ENCODE results near the gene PRKN.
"Not testable (repeated sequence)": the region's sequence is repeated elsewhere in the genome, so short reads cannot be mapped to it uniquely, and the experiment has no call there.

Gene PRKN

GRCh38 chr6:161829291-161829729, 898.3 kb downstream of the PRKN start:
- Histone ChIP-seq H3K27ac (ENCODE audit: low read depth, low read length) (no peak overlapping the region), H3K4me3 (ENCODE audit: low read length) (no peak overlapping the region), H3K36me3 (ENCODE audit: insufficient read depth, low read length) (no peaks in the 10 kb centered on the region), H3K27me3 (ENCODE audit: insufficient read depth, low read length) (no peaks in the 10 kb centered on the region), H3K9ac (ENCODE audit: low read depth, low read length) (no peak overlapping the region), H3K9me3 (ENCODE audit: insufficient read depth, low read depth, low read length) (no peaks in the 10 kb centered on the region), H3K4me1 (ENCODE audit: insufficient read depth, low read length) (no peaks in the 10 kb centered on the region; the same call in 1 of the 2 replicates)
- 67% methylated on average over 9 of the region's 9 CpGs for WGBS

DNA sequence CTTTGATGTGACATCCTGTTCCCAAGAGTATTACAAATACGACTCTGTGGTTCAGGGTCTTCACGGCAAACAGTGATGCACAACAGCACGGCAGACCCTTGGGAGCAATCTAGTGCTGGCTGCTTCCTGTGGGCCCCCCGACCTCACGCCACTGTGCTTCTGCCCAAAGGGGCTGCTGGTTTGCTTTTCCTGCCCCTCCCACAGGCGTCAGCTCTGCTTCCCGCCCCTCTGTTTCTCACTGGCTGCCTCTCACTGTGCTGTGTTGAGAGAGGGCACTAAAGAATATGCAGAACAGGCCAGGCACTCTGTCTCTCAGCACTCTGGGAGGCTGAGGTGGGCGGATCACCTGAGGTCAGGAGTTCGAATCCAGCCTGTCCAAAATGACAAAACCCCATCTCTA, 899.2 kb downstream of the PRKN start:
- no peaks in the 10 kb centered on the region for H3K27me3 ChIP-seq (ENCODE audit: insufficient read depth, low read length)
- no peak overlapping the region for H3K9ac ChIP-seq (ENCODE audit: low read depth, low read length)
- H3K9me3 ChIP-seq (ENCODE audit: insufficient read depth, low read depth, low read length) = no peaks in the 10 kb centered on the region
- WGBS = 88% methylated on average over 9 of the region's 9 CpGs
- H3K36me3 ChIP-seq (ENCODE audit: insufficient read depth, low read length) = no peaks in the 10 kb centered on the region
- H3K4me3 ChIP-seq (ENCODE audit: low read length) = no peak overlapping the region
- H3K4me1 ChIP-seq (ENCODE audit: insufficient read depth, low read length) = no peaks in the 10 kb centered on the region; the same call in 1 of the 2 replicates
- no peak overlapping the region for H3K27ac ChIP-seq (ENCODE audit: low read depth, low read length)

DNA sequence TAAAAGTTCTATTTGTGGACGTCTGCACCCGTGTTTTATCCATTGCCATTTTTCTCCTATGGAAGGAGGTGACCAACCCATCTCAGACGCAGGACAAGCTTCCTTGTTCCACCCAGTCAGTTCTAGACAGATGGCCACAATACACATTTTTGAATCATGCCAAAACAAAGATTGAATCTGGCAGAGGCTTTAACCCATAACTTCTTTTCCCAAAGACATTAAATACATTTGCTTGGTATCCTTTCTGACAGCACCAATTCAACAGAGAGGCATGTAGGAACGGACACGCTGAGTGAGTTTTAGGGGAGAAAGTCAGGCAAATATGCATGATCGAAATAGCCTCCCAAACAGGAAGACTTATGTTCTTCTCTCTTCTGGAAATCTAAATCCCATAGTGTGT, 901.1 kb downstream of the PRKN start:
- 96% methylated on average over 6 of the region's 6 CpGs for WGBS
- H3K27ac ChIP-seq (ENCODE audit: low read depth, low read length) = no peak overlapping the region
- H3K4me1 ChIP-seq (ENCODE audit: insufficient read depth, low read length) = no peaks in the 10 kb centered on the region; the same call in 1 of the 2 replicates
- H3K9me3 ChIP-seq (ENCODE audit: insufficient read depth, low read depth, low read length) = no peaks in the 10 kb centered on the region
- no peaks in the 10 kb centered on the region for H3K36me3 ChIP-seq (ENCODE audit: insufficient read depth, low read length)
- H3K9ac ChIP-seq (ENCODE audit: low read depth, low read length) = no peak overlapping the region
- no peak overlapping the region for H3K4me3 ChIP-seq (ENCODE audit: low read length)
- H3K27me3 ChIP-seq (ENCODE audit: insufficient read depth, low read length) = no peaks in the 10 kb centered on the region

DNA sequence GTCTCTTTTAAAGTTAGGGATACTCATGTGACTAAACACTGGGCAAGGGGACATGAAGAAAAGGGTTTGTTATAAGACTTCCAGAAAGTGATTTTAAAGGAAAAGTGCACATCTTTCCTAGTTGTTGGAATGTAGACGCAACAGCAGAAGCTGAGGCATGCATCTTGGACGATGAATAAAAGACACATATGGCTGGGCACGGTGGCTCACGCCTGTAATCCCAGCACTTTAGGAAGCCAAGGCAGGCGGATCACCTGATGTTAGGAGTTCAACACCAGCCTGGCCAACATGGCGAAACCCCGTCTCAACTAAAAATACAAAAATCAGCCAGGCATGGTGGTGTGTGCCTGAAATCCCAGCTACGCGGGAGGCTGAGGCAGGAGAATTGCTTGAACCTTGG, 905.4 kb downstream of the PRKN start:
- H3K4me3 ChIP-seq (ENCODE audit: low read length); H3K4me1 ChIP-seq (ENCODE audit: insufficient read depth, low read length); H3K27me3 ChIP-seq (ENCODE audit: insufficient read depth, low read length); H3K36me3 ChIP-seq (ENCODE audit: insufficient read depth, low read length); H3K9ac ChIP-seq (ENCODE audit: low read depth, low read length); H3K9me3 ChIP-seq (ENCODE audit: insufficient read depth, low read depth, low read length); H3K27ac ChIP-seq (ENCODE audit: low read depth, low read length): not testable (repeated sequence)
- 93% methylated on average over 9 of the region's 9 CpGs for WGBS

- Histone ChIP-seq H3K4me1 (ENCODE audit: insufficient read depth, low read length) (peaks cover 6% of the 10 kb centered on the region; the same call in 1 of the 2 replicates), H3K4me3 (ENCODE audit: low read length) (no peak overlapping the region), H3K27me3 (ENCODE audit: insufficient read depth, low read length) (no peaks in the 10 kb centered on the region), H3K9ac (ENCODE audit: low read depth, low read length) (no peak overlapping the region), H3K36me3 (ENCODE audit: insufficient read depth, low read length) (no peaks in the 10 kb centered on the region), H3K9me3 (ENCODE audit: insufficient read depth, low read depth, low read length) (no peaks in the 10 kb centered on the region), H3K27ac (ENCODE audit: low read depth, low read length) (no peak overlapping the region)
- 97% methylated on average over 4 of the region's 4 CpGs for WGBS
These were observed 909.7 kb downstream of the PRKN start for GRCh38 chr6:161817881-161818280.

- Histone ChIP-seq H3K36me3 (ENCODE audit: insufficient read depth, low read length) (no peaks in the 10 kb centered on the region), H3K4me3 (ENCODE audit: low read length) (no peak overlapping the region), H3K27me3 (ENCODE audit: insufficient read depth, low read length) (no peaks in the 10 kb centered on the region), H3K9me3 (ENCODE audit: insufficient read depth, low read depth, low read length) (no peaks in the 10 kb centered on the region), H3K4me1 (ENCODE audit: insufficient read depth, low read length) (peaks cover 6% of the 10 kb centered on the region; the same call in 1 of the 2 replicates), H3K27ac (ENCODE audit: low read depth, low read length) (no peak overlapping the region), H3K9ac (ENCODE audit: low read depth, low read length) (no peak overlapping the region)
- 75% methylated on average over 4 of the region's 4 CpGs for WGBS
These were observed 911.6 kb downstream of the PRKN start for GRCh38 chr6:161815965-161816364.

GRCh38 chr6:161813156-161813555, 914.4 kb downstream of the PRKN start:
- Histone ChIP-seq H3K4me1 (ENCODE audit: insufficient read depth, low read length) (peaks cover 6% of the 10 kb centered on the region; the same call in 1 of the 2 replicates), H3K9me3 (ENCODE audit: insufficient read depth, low read depth, low read length) (no peaks in the 10 kb centered on the region), H3K27me3 (ENCODE audit: insufficient read depth, low read length) (no peaks in the 10 kb centered on the region), H3K9ac (ENCODE audit: low read depth, low read length) (no peak overlapping the region), H3K36me3 (ENCODE audit: insufficient read depth, low read length) (no peaks in the 10 kb centered on the region), H3K4me3 (ENCODE audit: low read length) (no peak overlapping the region), H3K27ac (ENCODE audit: low read depth, low read length) (no peak overlapping the region)
- 94% methylated on average over 8 of the region's 8 CpGs for WGBS

- Histone ChIP-seq H3K27ac (ENCODE audit: low read depth, low read length) (no peak overlapping the region), H3K4me3 (ENCODE audit: low read length) (no peak overlapping the region), H3K4me1 (ENCODE audit: insufficient read depth, low read length) (no peaks in the 10 kb centered on the region), H3K27me3 (ENCODE audit: insufficient read depth, low read length) (no peaks in the 10 kb centered on the region), H3K9me3 (ENCODE audit: insufficient read depth, low read depth, low read length) (no peaks in the 10 kb centered on the region), H3K9ac (ENCODE audit: low read depth, low read length) (no peak overlapping the region), H3K36me3 (ENCODE audit: insufficient read depth, low read length) (no peaks in the 10 kb centered on the region)
- WGBS = 92% methylated on average over 2 of the region's 2 CpGs
These were observed 917.6 kb downstream of the PRKN start for GRCh38 chr6:161809971-161810370.

- H3K27ac ChIP-seq (ENCODE audit: low read depth, low read length) = no peak overlapping the region
- no peak overlapping the region for H3K9ac ChIP-seq (ENCODE audit: low read depth, low read length)
- no peak overlapping the region for H3K4me3 ChIP-seq (ENCODE audit: low read length)
- H3K27me3 ChIP-seq (ENCODE audit: insufficient read depth, low read length) = no peaks in the 10 kb centered on the region
- WGBS = 100% methylated on average over 1 of the region's 1 CpG
- H3K36me3 ChIP-seq (ENCODE audit: insufficient read depth, low read length) = no peaks in the 10 kb centered on the region
- no peaks in the 10 kb centered on the region for H3K9me3 ChIP-seq (ENCODE audit: insufficient read depth, low read depth, low read length)
- H3K4me1 ChIP-seq (ENCODE audit: insufficient read depth, low read length) = no peaks in the 10 kb centered on the region
These were observed 922.7 kb downstream of the PRKN start for GRCh38 chr6:161804838-161805237.

DNA sequence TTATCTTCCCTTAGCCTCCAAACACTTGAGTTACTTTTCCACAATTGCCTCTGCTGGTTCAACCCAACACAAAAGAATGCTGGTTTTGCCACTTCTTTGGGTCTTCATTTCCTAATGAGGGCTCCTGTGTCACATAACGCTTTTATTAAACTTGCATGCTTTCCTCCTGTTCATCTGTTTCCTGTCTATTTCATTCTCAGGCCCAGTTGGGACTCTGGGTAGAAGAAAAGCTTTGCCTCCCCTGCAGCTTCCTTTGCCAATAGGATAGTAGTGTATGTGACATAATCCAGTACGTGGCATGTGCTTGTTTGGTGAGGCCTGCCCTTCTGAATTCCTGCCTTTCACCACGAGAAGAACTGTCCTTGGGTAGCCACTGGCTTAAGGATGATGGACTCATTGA, 924.4 kb downstream of the PRKN start:
- WGBS = 90% methylated on average over 3 of the region's 3 CpGs
- Histone ChIP-seq H3K4me1 (ENCODE audit: insufficient read depth, low read length) (no peaks in the 10 kb centered on the region), H3K9ac (ENCODE audit: low read depth, low read length) (no peak overlapping the region), H3K9me3 (ENCODE audit: insufficient read depth, low read depth, low read length) (no peaks in the 10 kb centered on the region), H3K27ac (ENCODE audit: low read depth, low read length) (no peak overlapping the region), H3K4me3 (ENCODE audit: low read length) (no peak overlapping the region), H3K27me3 (ENCODE audit: insufficient read depth, low read length) (no peaks in the 10 kb centered on the region), H3K36me3 (ENCODE audit: insufficient read depth, low read length) (no peaks in the 10 kb centered on the region)

- Histone ChIP-seq H3K27me3 (ENCODE audit: insufficient read depth, low read length) (no peaks in the 10 kb centered on the region), H3K36me3 (ENCODE audit: insufficient read depth, low read length) (no peaks in the 10 kb centered on the region), H3K9ac (ENCODE audit: low read depth, low read length) (no peak overlapping the region), H3K4me1 (ENCODE audit: insufficient read depth, low read length) (no peaks in the 10 kb centered on the region), H3K9me3 (ENCODE audit: insufficient read depth, low read depth, low read length) (no peaks in the 10 kb centered on the region), H3K27ac (ENCODE audit: low read depth, low read length) (no peak overlapping the region), H3K4me3 (ENCODE audit: low read length) (no peak overlapping the region)
- WGBS = 90% methylated on average over 8 of the region's 8 CpGs
These were observed 925.3 kb downstream of the PRKN start for GRCh38 chr6:161802231-161802630.

GRCh38 chr6:161798844-161799394, 928.6 kb downstream of the PRKN start:
- 77% methylated on average over 7 of the region's 7 CpGs for WGBS

More at GRCh38 chr6:161798844-161799394, 928.6 kb downstream of the PRKN start:
- H3K4me1 ChIP-seq (ENCODE audit: insufficient read depth, low read length) = no peaks in the 10 kb centered on the region
- no peaks in the 10 kb centered on the region for H3K36me3 ChIP-seq (ENCODE audit: insufficient read depth, low read length)
- H3K27ac ChIP-seq (ENCODE audit: low read depth, low read length) = no peak overlapping the region
- H3K9me3 ChIP-seq (ENCODE audit: insufficient read depth, low read depth, low read length) = no peaks in the 10 kb centered on the region
- H3K4me3 ChIP-seq (ENCODE audit: low read length) = no peak overlapping the region
- H3K9ac ChIP-seq (ENCODE audit: low read depth, low read length) = no peak overlapping the region
- no peaks in the 10 kb centered on the region for H3K27me3 ChIP-seq (ENCODE audit: insufficient read depth, low read length)
